Liver (tissue), 9 donors: ENCODE data around the gene KHDC3L. TPM values are rescaled to one million over a fixed set of nuclear protein-coding genes. Genes with fewer than 3 reads are reported as not detected.

ENCODE experiments used
- DNase-seq: peaks from one replicate; pipeline ENCODE4 v3.0.0-alpha.2; 2017; ENCODE audit warnings: low spot score
- H3K27ac ChIP-seq, 2 donors: one replicate each; pipeline ENCODE4 v1.7.0; 2013; ENCODE audit warnings: inconsistent platforms in 2 of 2, low read length in 2 of 2, control low read depth in 1 of 2, low read depth in 1 of 2, mild to moderate bottlenecking in 1 of 2
- H3K27me3 ChIP-seq, 4 donors: one replicate each; pipeline versions ENCODE4 v1.6.1 to v1.7.0; 2013; ENCODE audit warnings: low read length in 3 of 4, inconsistent platforms in 1 of 4, mild to moderate bottlenecking in 1 of 4, moderate library complexity in 1 of 4; ENCODE audit not compliant: control insufficient read depth in 4 of 4, insufficient read depth in 4 of 4
- H3K36me3 ChIP-seq, 4 donors: one replicate each; pipeline versions ENCODE4 v1.6.1 to v1.7.0; 2013; ENCODE audit warnings: low read length in 3 of 4, mild to moderate bottlenecking in 3 of 4, low read depth in 1 of 4, moderate library complexity in 1 of 4; ENCODE audit not compliant: control insufficient read depth in 4 of 4, insufficient read depth in 3 of 4
- H3K4me1 ChIP-seq, 4 donors: one replicate each; pipeline versions ENCODE4 v1.6.1 to v1.7.0; 2013; ENCODE audit warnings: low read length in 3 of 4, mild to moderate bottlenecking in 3 of 4, moderate library complexity in 1 of 4; ENCODE audit not compliant: control insufficient read depth in 4 of 4, insufficient read depth in 4 of 4
- H3K4me3 ChIP-seq, 3 donors: one replicate each; pipeline versions ENCODE4 v1.6.1 to v1.7.0; 2013; ENCODE audit warnings: low read length in 3 of 3, control low read depth in 1 of 3, low read depth in 1 of 3, mild to moderate bottlenecking in 1 of 3
- H3K9ac ChIP-seq, 2 donors: one replicate each; pipeline ENCODE4 v1.7.0; 2013; ENCODE audit warnings: low read length in 2 of 2, mild to moderate bottlenecking in 2 of 2, moderate library complexity in 2 of 2, control low read depth in 1 of 2, low read depth in 1 of 2
- H3K9me3 ChIP-seq, 4 donors: one replicate each; pipeline versions ENCODE4 v1.6.1 to v1.7.0; 2013; ENCODE audit warnings: low read length in 3 of 4; ENCODE audit not compliant: control insufficient read depth in 4 of 4
- ATF3 ChIP-seq: IDR thresholded peaks from 2 replicates; pipeline ENCODE4 v1.6.1; 2016; ENCODE audit warnings: antibody characterized with exemption
- CTCF ChIP-seq: fragments of 150-350 bp; IDR thresholded peaks from 2 replicates; pipeline ENCODE4 v1.5.1; 2017; ENCODE audit warnings: improper control_type of control experiment, low read depth, low read length; ENCODE audit not compliant: missing input control
- EGR1 ChIP-seq, 2 donors: IDR thresholded peaks; 2 replicates each; pipeline ENCODE4 v1.6.1; 2016 to 2018; ENCODE audit warnings: antibody characterized with exemption in 2 of 2, low read depth in 2 of 2
- FOXA1 ChIP-seq: IDR thresholded peaks from 2 replicates; pipeline ENCODE4 v1.6.1; 2016; ENCODE audit warnings: antibody characterized with exemption
- FOXA2 ChIP-seq: IDR thresholded peaks from 2 replicates; pipeline ENCODE4 v1.6.1; 2016; ENCODE audit warnings: antibody characterized with exemption
- GABPA ChIP-seq, 2 donors: IDR thresholded peaks in 1 of 2; conservative IDR thresholded peaks in 1 of 2; 2 replicates each; pipeline ENCODE4 v1.6.1; 2016; ENCODE audit warnings: antibody characterized with exemption in 2 of 2, mild to moderate bottlenecking in 1 of 2, moderate library complexity in 1 of 2
- HNF4A ChIP-seq, 2 donors: conservative IDR thresholded peaks; 2 replicates each; pipeline ENCODE4 v1.6.1; 2016; ENCODE audit warnings: antibody characterized with exemption in 2 of 2, mild to moderate bottlenecking in 2 of 2
- HNF4G ChIP-seq: IDR thresholded peaks from 2 replicates; pipeline ENCODE4 v1.6.1; 2016; ENCODE audit warnings: antibody characterized with exemption
- JUND ChIP-seq, 2 donors: IDR thresholded peaks; 2 replicates each; pipeline ENCODE4 v1.6.1; 2016; ENCODE audit warnings: antibody characterized with exemption in 2 of 2
- MAX ChIP-seq: IDR thresholded peaks from 2 replicates; pipeline ENCODE4 v1.6.1; 2016; ENCODE audit warnings: antibody characterized with exemption
- NR2F2 ChIP-seq: IDR thresholded peaks from 2 replicates; pipeline ENCODE4 v1.6.1; 2016; ENCODE audit warnings: antibody characterized with exemption
- RAD21 ChIP-seq, 2 donors: IDR thresholded peaks; 2 replicates each; pipeline ENCODE4 v1.6.1; 2016; ENCODE audit warnings: antibody characterized with exemption in 2 of 2, mild to moderate bottlenecking in 2 of 2
- REST ChIP-seq: IDR thresholded peaks from 2 replicates; pipeline ENCODE4 v1.6.1; 2016; ENCODE audit warnings: antibody characterized with exemption, mild to moderate bottlenecking
- RXRA ChIP-seq, 2 donors: IDR thresholded peaks; 2 replicates each; pipeline ENCODE4 v1.6.1; 2017 to 2018; ENCODE audit warnings: antibody characterized with exemption in 2 of 2, mild to moderate bottlenecking in 1 of 2
- SP1 ChIP-seq: IDR thresholded peaks from 2 replicates; pipeline ENCODE4 v1.6.1; 2018; ENCODE audit warnings: antibody characterized with exemption, mild to moderate bottlenecking
- TAF1 ChIP-seq: conservative IDR thresholded peaks from 2 replicates; pipeline ENCODE4 v1.6.1; 2016; ENCODE audit warnings: antibody characterized with exemption, mild to moderate bottlenecking
- YY1 ChIP-seq: IDR thresholded peaks from 2 replicates; pipeline ENCODE4 v1.6.1; 2016; ENCODE audit warnings: antibody characterized with exemption, mild to moderate bottlenecking
- ZBTB33 ChIP-seq: IDR thresholded peaks from 2 replicates; pipeline ENCODE4 v1.6.1; 2016; ENCODE audit warnings: antibody characterized with exemption
- WGBS: extraction: QIAGEN DNeasy Blood & Tissue Kit; methylation state at CpG from one replicate; pipeline ENCODE4 v1.1.7; 2013; 5-methylcytosine and 5-hydroxymethylcytosine counted together
- polyA plus RNA-seq, 2 donors: library from polyadenylated mRNA; stranded (reverse) in 1 of 2; unstranded in 1 of 2; fragments of 200-250 nt in 1 of 2; fragments of >200 nt in 1 of 2; fragmentation: Nextera tagmentation in 1 of 2; extraction: Ambion mirVana in 1 of 2; gene quantifications; one replicate each; pipeline versions ENCODE4 v1.2.1 to v1.2.3, GENCODE V29; 2013 to 2015
- total RNA-seq, 2 donors: library from RNA; depleted of rRNA; stranded (reverse); fragments of >200 nt; gene quantifications; one replicate each; pipeline ENCODE4 v1.2.3, GENCODE V29; 2014
- donor health status: healthy.
- donor health status: healthy.
- donor health status: healthy.
- donor health status: healthy.
- donor health status: healthy.

The KHDC3L gene
- total and polyA plus RNA-seq, 4 donors: not detected

GRCh38 chr6:73394577-73395354 lies 32.3 kb downstream of the KHDC3L start, which contains the start of gene DDX43:
Gene DDX43, plus strand, starts transcription at chr6:73394828. Its CDS starts 78 bp downstream, at chr6:73394906.
- Histone ChIP-seq H3K4me3 (peak within 1 kb of the TSS; percentile 22 to 40 (median 26)), H3K4me1 (no peaks in the 10 kb centered on the region), H3K9me3 (peaks cover 0 to 3% (median 0%) of the 10 kb centered on the region in 4 donors), H3K27ac (no peak within 1 kb of the TSS), H3K36me3 (no peaks in the 10 kb centered on the region), H3K9ac (no peak within 1 kb of the TSS), H3K27me3 (no peaks in the 10 kb centered on the region)
- 71% methylated on average over 54 of the region's 54 CpGs for WGBS
- peak; percentile 36 for DNase-seq
- no peak for TF ChIP-seq EGR1 (IDR thresholded peaks at IDR 0.05; ENCODE audit: low read depth in 2 of 2)
- no peak for TF ChIP-seq SP1
- TF ChIP-seq RAD21 (IDR thresholded peaks at IDR 0.05): no peak
- TF ChIP-seq REST: no peak
- TF ChIP-seq MAX: no peak
- TF ChIP-seq TAF1: no peak
- TF ChIP-seq NR2F2: no peak
- TF ChIP-seq FOXA1: no peak
- no peak for TF ChIP-seq HNF4A (conservative IDR thresholded peaks at IDR 0.05)
- no peak for TF ChIP-seq ATF3
- no peak for TF ChIP-seq YY1
- no peak for TF ChIP-seq FOXA2
- TF ChIP-seq CTCF: no peak
- TF ChIP-seq GABPA (IDR thresholded peaks at IDR 0.05 in 1 of 2, conservative IDR thresholded peaks at IDR 0.05 in 1 of 2): no peak
- TF ChIP-seq RXRA (IDR thresholded peaks at IDR 0.05): no peak
- no peak for TF ChIP-seq JUND (IDR thresholded peaks at IDR 0.05)
- no peak for TF ChIP-seq ZBTB33
- no peak for TF ChIP-seq HNF4G
